Neural cell (in vitro differentiated cells): ENCODE data around the gene APOL6.

ENCODE experiments used
- CTCF ChIP-seq: fragments of 450-650 bp; IDR thresholded peaks from 2 replicates; pipeline ENCODE4 v1.5.1; 2014; ENCODE audit warnings: antibody characterized with exemption, mild to moderate bottlenecking, moderate library complexity; ENCODE audit not compliant: poor library complexity, severe bottlenecking
- EZH2 ChIP-seq: fragments of 200-600, 300-800 bp; shearing (Covaris generic), sonication (generic); IDR thresholded peaks from 2 replicates; pipeline ENCODE4 v1.6.1; 2014; ENCODE audit warnings: antibody characterized with exemption, low read length, borderline replicate concordance, mild to moderate bottlenecking; ENCODE audit not compliant: insufficient read depth, poor library complexity, severe bottlenecking

DNA sequence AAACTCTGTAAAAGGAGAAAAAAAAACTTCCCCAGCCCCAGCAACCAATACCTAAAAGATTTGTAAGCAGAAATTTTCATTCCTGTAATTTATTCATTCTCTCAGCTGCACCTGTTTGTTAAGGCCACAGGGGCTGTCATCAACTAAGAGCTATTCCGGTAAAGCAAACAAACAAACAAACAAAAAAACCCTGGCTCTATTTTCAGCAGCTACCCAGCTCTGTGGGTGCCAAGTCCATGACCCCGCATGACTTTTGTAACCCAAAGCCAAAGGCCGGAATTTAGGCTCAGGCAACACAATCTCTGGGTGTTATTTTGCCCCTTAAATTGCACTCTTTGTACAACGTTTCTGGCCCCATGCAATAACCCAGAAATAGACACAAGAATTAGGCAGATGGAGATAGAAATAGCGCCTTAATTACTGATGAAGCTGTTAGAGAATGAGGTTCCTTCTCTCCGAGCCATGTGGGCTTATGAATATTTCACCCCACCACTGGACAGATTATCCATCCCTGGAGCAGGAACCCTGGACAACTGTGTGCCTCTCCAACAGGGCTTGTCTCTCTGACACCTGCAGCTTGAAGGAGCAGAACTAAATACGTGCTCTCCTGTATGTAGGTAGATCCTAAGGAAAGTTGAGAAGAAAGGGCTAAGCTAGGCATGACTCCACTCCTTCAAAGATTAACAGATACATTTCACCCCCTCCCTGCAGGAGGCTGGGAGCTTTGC is 29.4 kb downstream of the APOL6 start:
- TF ChIP-seq CTCF: no peak
- no peak for TF ChIP-seq EZH2
